ENCODE results near the gene DST. TPM values are rescaled to one million over a fixed set of nuclear protein-coding genes. Genes with fewer than 3 reads are reported as not detected.

The DST gene
- total and polyA plus RNA-seq, 2 of the 8 experiments (the other 6 are each of a cell fraction or from before 2014, with no cell fraction given) = 49.4 to 116 TPM

DNA sequence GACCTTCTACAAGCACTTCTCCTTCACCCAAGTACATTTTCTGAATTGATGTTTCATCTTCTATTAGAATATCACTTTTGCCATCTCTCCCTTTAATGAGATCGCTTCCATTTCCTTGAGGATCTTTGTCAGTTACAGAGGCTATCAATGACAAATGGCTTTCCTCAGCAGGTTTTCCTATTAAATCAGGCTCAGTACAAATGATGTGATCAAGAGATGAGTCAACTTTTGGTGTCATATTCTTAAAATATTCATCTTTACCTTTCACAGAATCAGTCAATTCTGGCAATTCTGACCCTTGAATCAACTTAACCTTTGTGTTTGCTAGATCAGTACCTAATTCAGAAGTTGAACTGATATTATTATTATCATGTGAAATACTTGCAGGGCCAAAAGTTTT lies 37.3 kb downstream of the DST start (continued):
- TF ChIP-seq EGR1 (IDR thresholded peaks at IDR 0.05; ENCODE audit: borderline replicate concordance, low read depth, low read length) (no peak), TAF1 (IDR thresholded peaks at IDR 0.05; ENCODE audit: low read depth, low read length) (no peak)
